ENCODE measurements around the gene CCDC69.

GRCh38 chr5:151222054-151222789 lies 1.7 kb downstream of the CCDC69 start:
- no peak for TF ChIP-seq CTCF (IDR thresholded peaks at IDR 0.05)
- no peak for TF ChIP-seq POLR2A (IDR thresholded peaks at IDR 0.05)
